K562 (cell line): ENCODE results near the gene MLH1. TPM values are rescaled to one million over a fixed set of nuclear protein-coding genes. Genes with fewer than 3 reads are reported as not detected.

Source experiments
- ATAC-seq: fragments of 200-7000 bp; cut with Tn5 transposase; 3 replicates; pipeline ENCODE4 v1.9.1; 2020; ENCODE audit warnings: moderate library complexity
- BruUV-seq: library from RNA; stranded (reverse); fragments of 400-500 nt; replicated peaks from 2 replicates; lab custom pipeline; 2021; lab: Mats Ljungman, UMichigan
- CTCF ChIA-PET: fragments of 300-600 bp; formaldehyde crosslinking; extraction: SDS; loops from one replicate; lab custom pipeline; 2021; ENCODE audit warnings: low intra/inter-chr PET ratio; lab: Yijun Ruan, JAX
- POLR2A ChIA-PET: fragments of 300-600, 350-650 bp; sonication (Branson Sonifier 250); formaldehyde crosslinking; extraction: SDS; loops from one replicate; lab custom pipeline; 2021; ENCODE audit warnings: antibody characterized with exemption, inconsistent platforms; lab: Yijun Ruan, JAX
- DNase-seq, 4 experiments: peaks; one replicate each; pipeline versions ENCODE4 v3.0.0 to v3.0.0-alpha.2; 2011 to 2018; ENCODE audit warnings: low spot score in 3 of 4, mixed read lengths in 3 of 4; ENCODE audit errors: extremely low read depth in 1 of 4
- FAIRE-seq: peaks from 2 replicates; lab custom pipeline; 2011; peaks lifted over from hg19 to GRCh38; lab: Jason Lieb, UNC
- H2AFZ ChIP-seq: 2 replicates; pipeline ENCODE4 v1.6.0; 2011; ENCODE audit warnings: low read depth, low read length, control low read depth, inconsistent platforms
- H3K27ac ChIP-seq: fragments of 200-600 bp; 3 replicates; pipeline ENCODE4 v1.8.0; 2011; ENCODE audit warnings: low read depth, mild to moderate bottlenecking, control low read depth, inconsistent platforms, low read length, moderate library complexity, mixed read lengths; ENCODE audit errors: extremely low read depth
- H3K27me3 ChIP-seq, 2 experiments: fragments of 300-600 bp in 1 of 2; 2 replicates in 1 of 2; 3 replicates in 1 of 2; pipeline versions ENCODE4 v1.6.0 to v1.8.0; 2011; ENCODE audit warnings: inconsistent platforms in 2 of 2, low read length in 2 of 2, mild to moderate bottlenecking in 1 of 2, mixed read lengths in 1 of 2, moderate library complexity in 1 of 2; ENCODE audit not compliant: control insufficient read depth in 2 of 2, insufficient read depth in 2 of 2
- H3K36me3 ChIP-seq: fragments of 300-600 bp; 3 replicates; pipeline ENCODE4 v1.8.0; 2011; ENCODE audit warnings: mild to moderate bottlenecking, low read length, inconsistent platforms; ENCODE audit not compliant: control insufficient read depth, insufficient read depth
- H3K4me1 ChIP-seq, 2 experiments: fragments of 200-600 bp in 1 of 2; replicated peaks in 1 of 2; 2 replicates in 1 of 2; 3 replicates in 1 of 2; pipeline versions ENCODE4 v1.5.1 to v1.8.0; 2011; ENCODE audit warnings: inconsistent platforms in 2 of 2, low read length in 2 of 2, mild to moderate bottlenecking in 1 of 2, mixed read lengths in 1 of 2, moderate library complexity in 1 of 2; ENCODE audit not compliant: control insufficient read depth in 2 of 2, insufficient read depth in 2 of 2
- H3K4me2 ChIP-seq: 2 replicates; pipeline ENCODE4 v1.6.1; 2011; ENCODE audit warnings: low read length, control low read depth, inconsistent platforms, mixed read lengths; ENCODE audit not compliant: insufficient read depth
- H3K4me3 ChIP-seq: fragments of 200-600 bp; sonication (generic), shearing (Covaris generic); 2 replicates; pipeline ENCODE4 v1.5.1; 2016; ENCODE audit warnings: control low read depth, inconsistent platforms
- H3K79me2 ChIP-seq: fragments of 200-600 bp; 3 replicates; pipeline ENCODE4 v1.8.0; 2011; ENCODE audit warnings: low read length, inconsistent platforms; ENCODE audit not compliant: control insufficient read depth, insufficient read depth
- H3K9ac ChIP-seq, 2 experiments: 2 replicates each; pipeline versions ENCODE4 v1.6.0 to v1.6.1; 2011; ENCODE audit warnings: low read depth in 2 of 2, low read length in 2 of 2, control low read depth in 1 of 2, inconsistent platforms in 1 of 2, mild to moderate bottlenecking in 1 of 2, mixed read lengths in 1 of 2; ENCODE audit not compliant: insufficient read depth in 1 of 2
- H3K9me1 ChIP-seq: one replicate; pipeline ENCODE4 v1.6.0; 2011; ENCODE audit warnings: inconsistent platforms, mild to moderate bottlenecking, low read length, moderate library complexity; ENCODE audit not compliant: control insufficient read depth, insufficient read depth
- H3K9me3 ChIP-seq: replicated peaks from 2 replicates; pipeline ENCODE4 v1.5.1; 2011; ENCODE audit warnings: low read depth, low read length, inconsistent platforms; ENCODE audit not compliant: control insufficient read depth, insufficient read depth
- H4K20me1 ChIP-seq: replicated peaks from 2 replicates; pipeline ENCODE4 v1.6.1; 2011; ENCODE audit warnings: low read length, inconsistent platforms, mixed read lengths; ENCODE audit not compliant: control insufficient read depth, insufficient read depth
- ARID3B ChIP-seq: fragments of 250-450 bp; sonication (Bioruptor Pico); IDR thresholded peaks from 2 replicates; pipeline ENCODE4 v1.4.0; 2020; ENCODE audit warnings: borderline replicate concordance
- C11orf30 ChIP-seq: fragments of 450-650 bp; IDR thresholded peaks from 2 replicates; pipeline ENCODE4 v1.6.1; 2016; ENCODE audit warnings: low read depth, mild to moderate bottlenecking
- CBX3 ChIP-seq, 2 experiments: IDR thresholded peaks; 1 replicate in 1 of 2; 2 replicates in 1 of 2; pipeline ENCODE4 v1.6.1; 2012; ENCODE audit warnings: inconsistent platforms in 2 of 2, low read length in 2 of 2, borderline replicate concordance in 1 of 2, control low read depth in 1 of 2
- CXXC5 ChIP-seq: fragments of 250-450 bp; sonication (Bioruptor Pico); IDR thresholded peaks from 2 replicates; pipeline ENCODE4 v1.8.0; 2022; ENCODE audit warnings: inconsistent platforms, mild to moderate bottlenecking, moderate library complexity
- HMG20A ChIP-seq: fragments of 450-650 bp; formaldehyde crosslinking; conservative IDR thresholded peaks from 2 replicates; pipeline ENCODE4 v1.4.0; 2020; ENCODE audit warnings: mild to moderate bottlenecking, mixed read lengths
- MEF2A ChIP-seq: IDR thresholded peaks from 2 replicates; pipeline ENCODE4 v1.6.1; 2011; ENCODE audit warnings: low read depth, mild to moderate bottlenecking, low read length, moderate library complexity; ENCODE audit not compliant: control insufficient read depth
- MEIS2 ChIP-seq: fragments of 450-650 bp; IDR thresholded peaks from 2 replicates; pipeline ENCODE4 v1.6.1; 2014; ENCODE audit warnings: mild to moderate bottlenecking; ENCODE audit not compliant: partially characterized antibody
- POLR2H ChIP-seq: IDR thresholded peaks from 2 replicates; pipeline ENCODE4 v1.6.1; 2016; ENCODE audit warnings: missing genetic modification characterization, low read depth, mild to moderate bottlenecking, control low read depth, missing compliant biosample characterization, moderate library complexity
- PRPF4 ChIP-seq: fragments of 200-400 bp; formaldehyde crosslinking; IDR thresholded peaks from one replicate; pipeline ENCODE4 v1.6.1; 2017; ENCODE audit warnings: low read length, low read depth, mild to moderate bottlenecking; ENCODE audit not compliant: insufficient read depth, poor library complexity, severe bottlenecking
- SMAD4 ChIP-seq: fragments of 250-450 bp; sonication (Bioruptor Pico); conservative IDR thresholded peaks from 2 replicates; pipeline ENCODE4 v1.8.0; 2021; ENCODE audit warnings: inconsistent platforms, mild to moderate bottlenecking, moderate library complexity
- ZNF232 ChIP-seq: sonication (generic); formaldehyde crosslinking; IDR thresholded peaks from 2 replicates; pipeline ENCODE4 v1.8.0; 2022; ENCODE audit warnings: mild to moderate bottlenecking, missing genetic modification reagents
- ZNF274 ChIP-seq: IDR thresholded peaks from 2 replicates; pipeline ENCODE4 v1.6.1; 2011; ENCODE audit warnings: low read depth, mild to moderate bottlenecking, low read length, moderate library complexity, borderline replicate concordance
- ZNF589 ChIP-seq: fragments of 200-800 bp; sonication (Bioruptor generic); IDR thresholded peaks from 2 replicates; pipeline ENCODE4 v1.6.1; 2016; ENCODE audit warnings: low read depth, missing genetic modification characterization, missing compliant biosample characterization
- WGBS: fragments of 100-300 bp; shearing (Covaris generic); methylation state at CpG from one replicate; pipeline ENCODE4 v1.1.6; 2016; ENCODE audit warnings: low coverage, mixed read lengths; ENCODE audit not compliant: insufficient coverage; ENCODE audit errors: missing lambda C conversion rate; 5-methylcytosine and 5-hydroxymethylcytosine counted together
- in situ Hi-C: fragments of 300-500 bp; cut with MboI; formaldehyde crosslinking; loops from 4 replicates; pipeline ENCODE4 v1.15.0; 2018; ENCODE audit warnings: inconsistent platforms, mixed read lengths
- intact Hi-C: fragments of 100-400 bp; cut with micrococcal nuclease; formaldehyde crosslinking; loops from 2 replicates; pipeline ENCODE4 v1.14.2; 2022
- polyA plus RNA-seq, 8 experiments: library from polyadenylated mRNA; depleted of rRNA in 4 of 8; stranded (reverse) in 5 of 8; unstranded in 3 of 8; fragments of >200 nt; fragmentation: Nextera tagmentation in 2 of 8; fragmentation: Illumina TruSeq in 1 of 8; extraction: Ambion mirVana in 2 of 8; extraction: Trizol in 1 of 8; gene quantifications; 2 replicates each; pipeline versions ENCODE4 v1.2.1 to v1.2.3, GENCODE V29; 2011 to 2014; ENCODE audit warnings: inconsistent platforms in 1 of 8, missing spikeins in 1 of 8
- total RNA-seq, 7 experiments: library from RNA; depleted of rRNA in 6 of 7; stranded (reverse); fragments of >200 nt in 6 of 7; fragmentation: Illumina TruSeq in 2 of 7; extraction: Trizol in 2 of 7; gene quantifications; 2 replicates each; pipeline versions ENCODE4 v1.2.1 to v1.2.3, GENCODE V29; 2011 to 2021; ENCODE audit warnings: low replicate concordance in 1 of 7
- TF ChIP-seq, protein P1 (sequence below): sonication (generic); formaldehyde crosslinking; IDR thresholded peaks from 2 replicates; pipeline ENCODE4 v1.8.0; 2022; ENCODE audit warnings: missing genetic modification reagents, mild to moderate bottlenecking, borderline replicate concordance

Gene MLH1
- total and polyA plus RNA-seq, 9 of the 15 experiments (the other 6 are each of a cell fraction or from before 2014, with no cell fraction given) = 76.4 to 155 (median 117) TPM

GRCh38 chr3:37037352-37037751 is 44.0 kb downstream of the MLH1 start (continued):
- 0 out of 2 replicates have a peak, but pooled peaks have one; percentile 56 for TF ChIP-seq ZNF589
- TF ChIP-seq, protein P1, sequence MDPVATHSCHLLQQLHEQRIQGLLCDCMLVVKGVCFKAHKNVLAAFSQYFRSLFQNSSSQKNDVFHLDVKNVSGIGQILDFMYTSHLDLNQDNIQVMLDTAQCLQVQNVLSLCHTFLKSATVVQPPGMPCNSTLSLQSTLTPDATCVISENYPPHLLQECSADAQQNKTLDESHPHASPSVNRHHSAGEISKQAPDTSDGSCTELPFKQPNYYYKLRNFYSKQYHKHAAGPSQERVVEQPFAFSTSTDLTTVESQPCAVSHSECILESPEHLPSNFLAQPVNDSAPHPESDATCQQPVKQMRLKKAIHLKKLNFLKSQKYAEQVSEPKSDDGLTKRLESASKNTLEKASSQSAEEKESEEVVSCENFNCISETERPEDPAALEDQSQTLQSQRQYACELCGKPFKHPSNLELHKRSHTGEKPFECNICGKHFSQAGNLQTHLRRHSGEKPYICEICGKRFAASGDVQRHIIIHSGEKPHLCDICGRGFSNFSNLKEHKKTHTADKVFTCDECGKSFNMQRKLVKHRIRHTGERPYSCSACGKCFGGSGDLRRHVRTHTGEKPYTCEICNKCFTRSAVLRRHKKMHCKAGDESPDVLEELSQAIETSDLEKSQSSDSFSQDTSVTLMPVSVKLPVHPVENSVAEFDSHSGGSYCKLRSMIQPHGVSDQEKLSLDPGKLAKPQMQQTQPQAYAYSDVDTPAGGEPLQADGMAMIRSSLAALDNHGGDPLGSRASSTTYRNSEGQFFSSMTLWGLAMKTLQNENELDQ = no peak
- peak; percentile 32; the same call in 1 of the 2 replicates for TF ChIP-seq CXXC5 (CRISPR knock-in tag)
- peak; percentile 42 for TF ChIP-seq MEIS2
- TF ChIP-seq SMAD4 (CRISPR knock-in tag) = 0 out of 2 replicates have a peak, but pooled peaks have one; percentile 43
- TF ChIP-seq CBX3 (IDR thresholded peaks at IDR 0.05; ENCODE audit: borderline replicate concordance in 1 of 2, low read length in 2 of 2) = no peak
- TF ChIP-seq, all 486 proteins: peak for 12

GRCh38 chr3:37039161-37039846 is 46.0 kb downstream of the MLH1 start:
- Histone ChIP-seq H3K27ac (no peak overlapping the region), H3K4me2 (no peak overlapping the region), H4K20me1 (no peaks in the 10 kb centered on the region), H2AFZ (no peak overlapping the region), H3K36me3 (peaks cover 93% of the 10 kb centered on the region), H3K4me1 (no peaks in the 10 kb centered on the region), H3K9me1 (no peaks in the 10 kb centered on the region), H3K27me3 (no peaks in the 10 kb centered on the region), H3K9me3 (peaks cover 3% of the 10 kb centered on the region), H3K9ac (no peak overlapping the region), H3K4me3 (no peak overlapping the region), H3K79me2 (no peaks in the 10 kb centered on the region)
- intact Hi-C loops = no loop called here
- no peak for DNase-seq
- BruUV-seq = no TSS peak
- no peak for FAIRE-seq
- CTCF ChIA-PET = no interaction called here
- 100% methylated on average over 1 of the region's 1 CpG for WGBS
- TF ChIP-seq ZNF274 (no peak), C11orf30 (no peak), HMG20A (no peak), PRPF4 (no peak), POLR2H (tag) (0 out of 2 replicates have a peak, but pooled peaks have one; percentile 10), ZNF232 (no peak), MEF2A (no peak), ARID3B (CRISPR knock-in tag) (no peak)
- POLR2A ChIA-PET = interaction anchor here (0.6 to 2.5 kb wide), 2 partner anchors 10 to 108 kb away, joined by 3 to 7 read pairs; no protein-coding TSS in a partner anchor
- in situ Hi-C loops = no loop called here
- no peak for ATAC-seq
